ES-I3 (cell line): Measurements from ENCODE around the gene COL25A1.
"Not testable (repeated sequence)": the region's sequence is repeated elsewhere in the genome, so short reads cannot be mapped to it uniquely, and the experiment has no call there.

Experiments
- H3K36me3 ChIP-seq: 2 replicates; pipeline ENCODE4 v1.6.1; 2013; ENCODE audit warnings: mild to moderate bottlenecking, low read length, control low read depth, moderate library complexity; ENCODE audit not compliant: insufficient read depth
- H3K4me1 ChIP-seq: 2 replicates; pipeline ENCODE4 v1.6.1; 2013; ENCODE audit warnings: mild to moderate bottlenecking, control low read depth, low read length; ENCODE audit not compliant: insufficient read depth
- H3K9ac ChIP-seq: 2 replicates; pipeline ENCODE4 v1.6.1; 2013; ENCODE audit warnings: low read depth, mild to moderate bottlenecking, low read length, moderate library complexity
- H3K9me3 ChIP-seq: 2 replicates; pipeline ENCODE4 v1.6.1; 2013; ENCODE audit warnings: mild to moderate bottlenecking, low read length, moderate library complexity; ENCODE audit not compliant: control insufficient read depth, insufficient read depth

COL25A1 gene

DNA sequence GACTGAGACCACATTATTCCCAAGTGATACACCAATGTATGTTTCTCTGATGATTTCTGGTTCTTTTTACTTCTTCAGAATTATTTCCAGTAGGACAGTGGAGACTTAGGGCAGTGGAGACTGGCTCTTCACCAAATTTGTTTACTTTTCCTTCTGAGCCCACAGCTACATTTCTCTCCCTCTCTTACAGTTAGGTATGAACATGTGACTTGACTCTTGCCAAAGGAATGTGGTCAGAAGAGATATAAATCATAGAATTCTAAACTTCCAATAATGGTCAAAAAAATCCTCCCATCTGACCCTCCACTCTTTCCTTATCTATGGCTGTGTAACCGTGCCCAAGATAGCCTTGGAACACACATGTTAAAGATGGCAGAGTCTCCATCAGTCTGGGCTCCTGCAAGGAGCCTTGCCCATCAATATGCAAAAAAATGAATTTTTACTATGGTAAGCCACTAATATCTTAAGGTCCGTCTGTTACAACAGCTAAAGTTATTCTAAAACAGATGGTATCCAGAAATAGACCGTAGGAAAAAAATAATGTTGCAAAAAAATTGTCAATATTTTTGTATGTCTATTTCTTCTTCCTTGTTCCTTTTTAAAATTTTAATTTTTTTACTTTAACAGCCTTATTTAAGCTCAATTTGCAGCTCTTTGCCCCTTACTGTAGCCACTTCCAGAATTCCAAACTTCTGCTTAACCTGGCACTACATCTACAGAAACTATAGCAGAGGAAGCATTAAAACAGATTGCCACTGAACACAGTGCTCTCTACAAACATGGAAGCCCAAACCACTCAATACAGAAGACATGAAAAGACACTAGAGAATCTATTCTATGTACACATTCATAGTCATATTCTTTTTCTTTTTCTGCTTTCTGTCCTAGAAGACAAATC, 260.7 kb downstream of the COL25A1 start:
- Histone ChIP-seq H3K9me3 (no peaks in the 10 kb centered on the region), H3K9ac (no peak overlapping the region), H3K4me1 (no peaks in the 10 kb centered on the region), H3K36me3 (no peaks in the 10 kb centered on the region)

DNA sequence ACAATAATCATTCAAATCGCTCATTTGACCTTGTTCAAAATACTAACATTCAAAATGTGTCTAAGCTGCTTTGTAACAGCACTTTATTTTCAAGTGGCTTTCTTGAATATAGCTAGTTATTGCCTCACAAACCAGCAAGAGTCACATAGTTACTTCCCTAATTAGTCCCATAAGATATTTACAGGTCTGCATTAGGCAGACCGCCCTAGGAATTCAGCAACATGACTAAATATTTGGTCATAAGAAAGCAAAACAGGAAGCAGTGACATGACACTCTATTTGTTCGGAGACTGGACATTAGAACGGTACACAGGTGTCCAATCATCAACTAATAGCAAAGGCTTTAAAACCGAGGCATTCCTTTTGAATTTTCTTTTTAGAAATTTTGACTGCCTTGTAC, 262.0 kb downstream of the COL25A1 start:
- Histone ChIP-seq H3K4me1 (no peaks in the 10 kb centered on the region), H3K36me3 (no peaks in the 10 kb centered on the region), H3K9me3 (no peaks in the 10 kb centered on the region), H3K9ac (no peak overlapping the region)

DNA sequence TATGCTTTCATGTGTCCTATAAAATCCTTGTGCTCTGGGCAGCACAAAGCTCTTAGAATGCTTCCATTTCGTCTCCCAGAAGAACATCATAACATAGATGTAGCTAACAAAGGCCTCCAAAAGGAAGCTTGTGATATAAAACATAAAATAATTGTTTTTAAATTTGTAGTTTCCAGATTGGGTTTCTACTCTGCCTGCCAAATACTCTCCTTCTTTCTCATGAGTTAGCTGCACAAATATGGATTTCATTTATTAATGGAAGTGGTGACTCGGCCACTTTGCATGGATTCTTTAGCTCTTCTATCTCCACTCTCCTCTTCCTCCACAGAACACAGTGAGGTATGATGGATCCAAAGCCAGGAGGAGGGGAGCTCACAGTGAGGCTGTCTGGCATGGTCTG, 265.4 kb downstream of the COL25A1 start:
- H3K4me1 ChIP-seq = no peaks in the 10 kb centered on the region
- no peaks in the 10 kb centered on the region for H3K9me3 ChIP-seq
- H3K36me3 ChIP-seq = no peaks in the 10 kb centered on the region
- H3K9ac ChIP-seq = no peak overlapping the region

DNA sequence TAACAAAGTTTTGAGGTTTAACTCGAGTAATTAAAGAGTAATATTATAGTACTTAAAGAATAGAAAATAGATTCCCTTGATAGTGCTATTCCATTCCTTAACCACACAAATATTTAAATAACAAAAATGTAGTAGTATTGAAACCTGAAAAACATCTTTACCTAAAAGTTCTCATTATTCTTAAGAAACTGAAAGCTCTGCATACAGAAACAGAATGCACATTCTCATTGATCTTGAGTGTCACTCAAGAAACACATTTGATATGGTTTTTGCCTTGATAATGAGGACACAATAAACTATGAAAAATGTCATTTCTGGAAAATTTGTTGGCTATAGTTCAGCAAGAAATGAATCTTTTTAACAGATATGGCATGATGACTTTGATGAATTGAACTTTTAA, 268.5 kb downstream of the COL25A1 start:
- H3K36me3 ChIP-seq = no peaks in the 10 kb centered on the region
- no peak overlapping the region for H3K9ac ChIP-seq
- H3K4me1 ChIP-seq = no peaks in the 10 kb centered on the region
- H3K9me3 ChIP-seq = no peaks in the 10 kb centered on the region

DNA sequence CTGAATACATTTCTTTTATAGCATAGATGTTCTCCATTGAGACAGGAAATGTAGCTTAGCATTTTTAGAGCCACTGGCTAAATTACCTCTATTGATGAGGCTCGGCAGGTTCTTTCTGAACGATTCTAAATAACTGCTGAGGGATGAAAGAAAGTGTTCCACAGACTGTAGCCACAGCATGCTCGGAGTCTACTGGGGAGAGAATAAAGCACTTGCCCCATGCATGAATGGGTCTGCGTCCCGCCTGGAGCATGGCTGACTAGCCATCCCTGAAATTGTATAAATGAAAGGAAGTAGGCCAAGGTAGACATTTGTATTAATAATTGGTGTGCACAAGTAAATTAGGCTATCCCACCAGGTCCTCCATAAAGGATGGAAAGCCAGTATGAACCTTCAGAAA, 269.8 kb downstream of the COL25A1 start:
- no peaks in the 10 kb centered on the region for H3K36me3 ChIP-seq

DNA sequence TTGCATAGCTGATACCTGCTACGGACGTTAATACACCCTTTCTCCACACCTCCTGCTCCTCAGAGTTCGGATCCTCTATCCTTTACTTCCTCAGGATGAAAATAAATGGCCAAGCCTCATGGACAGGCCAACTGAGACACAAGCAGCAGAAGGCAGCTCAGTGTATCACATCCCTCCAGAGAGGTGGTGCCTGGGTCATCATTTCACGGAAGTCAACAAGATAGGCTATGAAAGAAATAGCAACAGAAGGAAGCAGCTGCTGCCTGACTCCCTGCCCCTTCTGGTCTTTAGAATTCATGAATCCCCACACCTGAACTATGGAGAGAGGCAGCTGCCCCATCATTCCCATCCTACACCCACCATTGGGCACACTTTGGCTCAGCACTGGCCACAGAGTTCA, 272.5 kb downstream of the COL25A1 start:
- no peaks in the 10 kb centered on the region for H3K9me3 ChIP-seq
- peaks cover 8% of the 10 kb centered on the region for H3K4me1 ChIP-seq
- H3K9ac ChIP-seq = no peak overlapping the region
- no peaks in the 10 kb centered on the region for H3K36me3 ChIP-seq

More for the DNA sequence above, 269.8 kb downstream of the COL25A1 start:
- Histone ChIP-seq H3K9me3 (no peaks in the 10 kb centered on the region), H3K9ac (no peak overlapping the region), H3K4me1 (no peaks in the 10 kb centered on the region)

DNA sequence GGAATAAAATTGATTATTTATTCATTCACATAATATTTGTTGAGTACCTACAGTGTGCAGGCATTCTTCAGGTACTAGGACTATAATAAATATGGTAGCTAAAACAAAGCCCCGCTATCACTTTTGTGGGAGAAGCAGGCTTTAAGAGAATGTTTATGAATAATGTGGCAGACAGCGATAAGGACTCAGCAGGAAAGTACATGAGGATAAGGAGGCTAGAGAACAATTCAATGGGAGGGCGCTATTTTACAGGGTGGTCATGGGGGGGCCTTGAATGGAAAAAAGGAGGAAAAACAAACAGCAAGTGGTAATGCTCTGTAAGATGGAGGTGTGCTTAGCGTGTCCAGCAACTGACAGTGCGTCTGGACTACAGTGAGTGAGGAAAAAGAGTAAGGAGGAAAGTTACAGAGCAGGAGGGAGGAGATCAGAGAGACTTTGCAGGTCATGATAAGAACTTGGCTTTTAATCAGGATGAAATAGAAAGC, 275.4 kb downstream of the COL25A1 start:
- Histone ChIP-seq H3K9me3 (no peaks in the 10 kb centered on the region), H3K36me3 (no peaks in the 10 kb centered on the region), H3K9ac (no peak overlapping the region), H3K4me1 (peaks cover 8% of the 10 kb centered on the region)

DNA sequence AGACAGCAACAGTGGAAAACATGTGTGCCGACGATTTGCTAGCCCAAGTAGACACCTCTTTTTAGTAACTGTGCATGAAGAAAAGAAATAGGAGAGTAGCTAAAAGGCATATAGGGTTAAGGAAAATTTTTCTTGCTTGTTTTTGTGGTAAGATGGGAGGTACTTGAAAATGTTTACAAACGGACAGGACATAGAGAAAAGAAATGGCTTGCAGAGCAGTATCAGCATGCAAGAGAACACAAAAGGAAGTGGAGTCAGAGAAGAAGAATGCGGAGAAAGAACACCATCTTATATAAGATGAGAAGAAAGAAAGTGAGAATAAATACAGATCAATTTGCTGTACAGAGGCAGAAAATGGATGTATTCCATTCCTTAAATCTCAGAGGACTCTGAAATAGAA, 275.9 kb downstream of the COL25A1 start:
- Histone ChIP-seq H3K4me1 (peaks cover 8% of the 10 kb centered on the region), H3K36me3 (no peaks in the 10 kb centered on the region), H3K9me3 (no peaks in the 10 kb centered on the region), H3K9ac (peak overlapping the region; percentile 3; the same call in 1 of the 2 replicates)

DNA sequence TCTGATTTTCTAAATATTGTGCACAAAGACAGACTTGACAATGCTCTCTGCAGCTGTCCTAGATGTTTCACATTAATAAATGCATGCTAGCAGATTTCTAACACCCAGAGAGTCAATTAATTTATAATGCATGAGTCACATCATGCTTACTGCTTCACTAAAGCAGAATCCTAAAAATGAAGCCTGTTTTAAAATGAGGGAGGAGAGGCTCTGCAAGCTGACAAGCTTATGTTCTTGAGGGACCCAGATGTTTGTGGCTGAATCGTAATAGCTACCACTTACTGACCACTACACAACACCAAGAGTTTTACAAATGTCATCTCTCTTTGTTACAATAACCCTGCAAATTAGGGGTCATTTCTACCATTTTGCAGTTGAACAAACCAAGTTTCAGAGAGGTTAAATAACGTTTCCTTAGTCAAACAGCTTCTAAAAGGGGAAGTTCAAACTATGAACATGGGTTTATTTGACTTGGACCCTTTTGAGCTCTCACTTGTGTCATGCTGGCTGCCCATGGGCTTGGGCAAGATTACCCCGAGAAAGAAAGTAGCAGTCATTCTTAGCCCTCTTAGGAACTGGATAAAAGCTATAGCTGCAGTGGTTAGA, 276.9 kb downstream of the COL25A1 start:
- no peaks in the 10 kb centered on the region for H3K9me3 ChIP-seq

DNA sequence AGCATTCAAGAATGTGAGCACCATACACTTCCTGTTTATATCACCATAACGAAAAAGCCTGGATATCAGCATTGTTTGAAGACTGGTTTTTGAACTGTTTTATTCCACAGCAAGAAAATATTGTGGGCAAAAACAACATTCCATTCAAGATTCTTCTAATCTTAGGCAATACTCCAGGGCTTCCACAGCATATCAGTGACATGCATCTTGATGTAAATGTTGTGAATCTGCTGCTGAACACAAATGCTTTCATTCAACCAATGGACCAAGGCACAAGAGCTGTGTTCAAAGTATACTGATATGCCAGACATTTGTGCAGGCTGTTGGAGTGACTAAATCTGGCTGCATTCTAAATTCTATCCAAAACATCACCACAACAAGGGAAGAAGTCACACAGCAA, 279.5 kb downstream of the COL25A1 start:
- peaks cover 8% of the 10 kb centered on the region for H3K4me1 ChIP-seq
- no peaks in the 10 kb centered on the region for H3K9me3 ChIP-seq
- H3K9ac ChIP-seq = no peak overlapping the region
- H3K36me3 ChIP-seq = no peaks in the 10 kb centered on the region

More for the DNA sequence above, 276.9 kb downstream of the COL25A1 start:
- Histone ChIP-seq H3K36me3 (no peaks in the 10 kb centered on the region), H3K9ac (no peak overlapping the region), H3K4me1 (peaks cover 8% of the 10 kb centered on the region)

DNA sequence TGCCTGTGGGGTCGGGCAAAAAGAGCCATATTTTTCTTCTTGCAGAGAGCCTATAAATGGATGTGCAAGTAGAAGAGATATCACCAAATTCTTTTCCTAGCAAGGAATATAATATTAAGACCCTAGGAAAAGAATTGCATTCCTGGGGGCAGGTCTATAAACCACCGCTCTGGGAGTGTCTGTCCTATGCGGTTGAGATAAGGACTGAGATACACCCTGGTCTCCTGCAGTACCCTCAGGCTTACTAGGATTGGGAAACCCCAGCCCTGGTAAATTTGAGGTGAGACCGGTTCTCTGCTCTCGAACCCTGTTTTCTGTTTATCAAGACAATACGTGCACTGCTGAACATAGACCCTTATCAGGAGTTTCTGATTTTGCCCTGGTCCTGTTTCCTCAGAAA, 280.8 kb downstream of the COL25A1 start:
- not testable (repeated sequence) for H3K4me1 ChIP-seq, H3K36me3 ChIP-seq

DNA sequence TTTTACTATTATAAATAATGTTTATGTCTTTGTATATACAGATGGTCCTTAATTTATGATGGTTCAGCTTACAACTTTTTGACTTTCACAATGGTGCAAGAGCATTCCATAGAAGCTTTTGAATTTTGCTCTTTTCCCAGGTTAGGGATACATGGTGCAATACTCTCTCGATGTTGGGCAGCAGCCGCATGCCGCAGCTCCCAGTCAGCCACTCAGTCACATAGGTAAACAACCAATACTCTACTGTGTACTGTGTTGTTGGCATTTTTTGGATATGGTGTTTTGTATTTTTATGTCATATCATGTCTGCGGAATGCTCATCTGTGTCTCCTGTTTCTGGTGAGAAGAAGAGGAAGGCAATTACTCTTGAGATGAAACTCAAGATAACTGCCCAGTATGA, 281.6 kb downstream of the COL25A1 start:
- H3K4me1 ChIP-seq = no peaks in the 10 kb centered on the region
- H3K9ac ChIP-seq = no peak overlapping the region
- no peaks in the 10 kb centered on the region for H3K36me3 ChIP-seq
- H3K9me3 ChIP-seq = no peaks in the 10 kb centered on the region

More for the DNA sequence above, 280.8 kb downstream of the COL25A1 start:
- not testable (repeated sequence) for H3K9ac ChIP-seq, H3K9me3 ChIP-seq

DNA sequence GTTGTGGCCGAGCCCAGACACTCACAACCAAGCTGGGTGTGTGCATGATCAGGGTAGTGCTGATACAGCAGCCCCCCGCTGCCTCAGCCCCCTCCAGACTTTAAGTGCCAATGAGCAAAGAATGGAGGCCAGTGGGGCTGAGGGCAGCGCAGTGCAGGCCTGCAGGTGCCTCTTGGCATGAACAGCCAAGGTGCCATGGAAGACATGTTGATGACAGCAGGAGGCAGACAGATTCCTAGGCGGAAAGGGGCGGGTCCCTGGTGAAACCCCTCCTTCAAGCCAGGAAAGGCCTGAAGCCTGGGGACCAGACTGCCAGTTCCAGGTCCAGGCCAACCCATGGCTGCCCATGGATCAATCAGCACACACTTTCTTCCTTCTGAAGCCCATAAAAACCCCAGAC, 286.3 kb downstream of the COL25A1 start:
- Histone ChIP-seq H3K9me3 (no peaks in the 10 kb centered on the region), H3K36me3 (no peaks in the 10 kb centered on the region), H3K4me1 (no peaks in the 10 kb centered on the region), H3K9ac (no peak overlapping the region)

DNA sequence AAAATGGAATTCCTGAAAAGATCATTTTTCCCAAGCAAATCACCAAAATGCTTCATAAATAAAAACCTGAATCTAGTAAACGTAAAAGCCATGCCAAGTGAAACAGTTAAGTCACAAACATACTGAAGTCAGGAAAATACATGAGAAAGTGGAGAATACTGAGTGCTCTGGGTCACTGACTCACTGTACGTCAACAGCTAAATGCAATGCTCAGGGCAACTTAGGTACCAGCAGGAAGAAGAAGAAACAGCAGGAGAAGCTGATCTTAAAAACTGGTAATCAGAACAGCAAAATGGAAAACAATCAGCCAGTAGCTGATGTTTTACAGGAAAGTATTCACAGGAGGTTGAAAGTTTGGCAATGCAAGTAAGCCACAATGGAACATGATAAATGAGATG, 287.0 kb downstream of the COL25A1 start:
- Histone ChIP-seq H3K9ac (no peak overlapping the region), H3K9me3 (no peaks in the 10 kb centered on the region), H3K36me3 (no peaks in the 10 kb centered on the region), H3K4me1 (no peaks in the 10 kb centered on the region)
